Fibroblast of villous mesenchyme (primary cell): ENCODE data around the gene KIAA1217. TPM values are rescaled to one million over a fixed set of nuclear protein-coding genes. Genes with fewer than 3 reads are reported as not detected.
"Not testable (repeated sequence)": the region's sequence is repeated elsewhere in the genome, so short reads cannot be mapped to it uniquely, and the experiment has no call there.

Source experiments
- DNase-seq: peaks from one replicate; pipeline ENCODE4 v3.0.0-alpha.2; 2010; ENCODE audit warnings: low read depth
- H3K4me3 ChIP-seq: 2 replicates; pipeline ENCODE4 v1.5.1; 2011; ENCODE audit warnings: low read depth, mild to moderate bottlenecking, low read length
- total RNA-seq: library from RNA; depleted of rRNA; stranded (reverse); fragments of >200 nt; gene quantifications from 2 replicates; pipeline ENCODE4 v1.2.3, GENCODE V29; 2012
- TF ChIP-seq, protein P1 (sequence below): IDR thresholded peaks from 2 replicates; pipeline ENCODE4 v1.5.1; 2012; ENCODE audit warnings: low read depth, mild to moderate bottlenecking, low read length; ENCODE audit not compliant: insufficient read depth

KIAA1217 gene
- total RNA-seq, 1 donor = 0.86 TPM

- DNase-seq = no peak
- H3K4me3 ChIP-seq = no peak overlapping the region
These were observed 231.0 kb downstream of the KIAA1217 start for GRCh38 chr10:24439935-24440334.

GRCh38 chr10:24440817-24441797 is 232.2 kb downstream of the KIAA1217 start:
- TF ChIP-seq, protein P1, sequence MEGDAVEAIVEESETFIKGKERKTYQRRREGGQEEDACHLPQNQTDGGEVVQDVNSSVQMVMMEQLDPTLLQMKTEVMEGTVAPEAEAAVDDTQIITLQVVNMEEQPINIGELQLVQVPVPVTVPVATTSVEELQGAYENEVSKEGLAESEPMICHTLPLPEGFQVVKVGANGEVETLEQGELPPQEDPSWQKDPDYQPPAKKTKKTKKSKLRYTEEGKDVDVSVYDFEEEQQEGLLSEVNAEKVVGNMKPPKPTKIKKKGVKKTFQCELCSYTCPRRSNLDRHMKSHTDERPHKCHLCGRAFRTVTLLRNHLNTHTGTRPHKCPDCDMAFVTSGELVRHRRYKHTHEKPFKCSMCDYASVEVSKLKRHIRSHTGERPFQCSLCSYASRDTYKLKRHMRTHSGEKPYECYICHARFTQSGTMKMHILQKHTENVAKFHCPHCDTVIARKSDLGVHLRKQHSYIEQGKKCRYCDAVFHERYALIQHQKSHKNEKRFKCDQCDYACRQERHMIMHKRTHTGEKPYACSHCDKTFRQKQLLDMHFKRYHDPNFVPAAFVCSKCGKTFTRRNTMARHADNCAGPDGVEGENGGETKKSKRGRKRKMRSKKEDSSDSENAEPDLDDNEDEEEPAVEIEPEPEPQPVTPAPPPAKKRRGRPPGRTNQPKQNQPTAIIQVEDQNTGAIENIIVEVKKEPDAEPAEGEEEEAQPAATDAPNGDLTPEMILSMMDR = no peak
- peak; percentile 25 for DNase-seq
- no peak overlapping the region for H3K4me3 ChIP-seq

More at GRCh38 chr10:24439935-24440334, 231.0 kb downstream of the KIAA1217 start:
- TF ChIP-seq, protein P1 = no peak

DNA sequence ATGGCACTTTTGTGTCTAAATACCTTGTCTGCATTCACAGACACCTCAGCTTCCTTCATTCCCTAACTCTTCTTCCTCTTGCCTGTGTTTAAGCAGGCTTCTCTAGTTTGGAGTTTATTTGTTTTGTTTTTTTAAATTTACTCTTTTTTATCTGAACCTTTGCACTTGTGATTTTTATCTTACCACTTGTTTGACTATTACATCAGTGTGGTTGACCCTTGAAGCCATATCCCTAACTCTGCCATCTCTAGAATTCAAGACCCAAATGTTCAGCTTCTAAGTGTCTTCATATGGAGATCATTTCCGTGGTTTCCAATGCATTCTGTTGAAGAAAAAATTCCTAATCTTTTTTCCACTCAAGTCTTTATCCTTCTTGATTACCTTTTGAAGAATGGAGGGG is 233.3 kb downstream of the KIAA1217 start:
- DNase-seq = no peak
- TF ChIP-seq, protein P1 = no peak
- no peak overlapping the region for H3K4me3 ChIP-seq

GRCh38 chr10:24442641-24443174 is 233.8 kb downstream of the KIAA1217 start:
- not testable (repeated sequence) for H3K4me3 ChIP-seq, DNase-seq

DNA sequence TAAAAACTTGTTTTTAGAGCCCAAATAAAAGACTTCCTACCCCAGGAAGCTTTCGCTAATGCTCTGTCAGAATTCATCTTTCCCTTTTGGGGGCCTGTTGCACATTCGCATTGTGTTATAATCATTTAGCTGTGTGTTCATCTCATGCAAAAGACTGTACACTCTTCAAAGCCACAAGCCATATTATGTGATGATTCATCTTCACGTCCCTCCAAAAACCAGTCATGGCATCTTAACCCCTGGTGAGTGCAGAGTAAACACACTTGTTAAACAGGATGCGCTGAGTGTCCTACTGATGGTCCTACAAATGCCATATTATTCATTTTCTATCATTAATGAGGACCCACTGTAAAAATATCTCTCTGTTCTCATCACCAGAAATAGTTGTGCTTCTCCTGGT is 235.4 kb downstream of the KIAA1217 start:
- DNase-seq = peak; percentile 74
- TF ChIP-seq, protein P1 = no peak
- no peak overlapping the region for H3K4me3 ChIP-seq

DNA sequence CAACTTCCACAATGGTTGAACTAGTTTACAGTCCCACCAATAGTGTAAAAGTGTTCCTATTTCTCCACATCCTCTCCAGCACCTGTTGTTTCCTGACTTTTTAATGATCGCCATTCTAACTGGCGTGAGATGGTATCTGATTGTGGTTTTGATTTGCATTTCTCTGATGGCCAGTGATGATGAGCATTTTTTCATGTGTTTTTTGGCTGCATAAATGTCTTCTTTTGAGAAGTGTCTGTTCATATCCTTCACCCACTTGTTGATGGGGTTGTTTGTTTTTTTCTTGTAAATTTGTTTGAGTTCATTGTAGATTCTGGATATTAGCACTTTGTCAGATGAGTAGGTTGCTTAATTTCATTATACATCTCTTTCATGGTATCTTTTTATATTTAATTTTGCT is 237.0 kb downstream of the KIAA1217 start:
- H3K4me3 ChIP-seq, DNase-seq: not testable (repeated sequence)

GRCh38 chr10:24446739-24447138 is 237.8 kb downstream of the KIAA1217 start:
- peak; percentile 88 for DNase-seq
- no peak overlapping the region for H3K4me3 ChIP-seq
- TF ChIP-seq, protein P1 = no peak
